ENCODE data around the gene VPS29. TPM values are rescaled to one million over a fixed set of nuclear protein-coding genes. Genes with fewer than 3 reads are reported as not detected.

The VPS29 gene
- polyA plus RNA-seq, 1 of the 3 experiments (the other 2 are of a cell fraction): 110 TPM

- Histone ChIP-seq H3K9me3 (no peaks in the 10 kb centered on the region), H4K20me1 (ENCODE audit: insufficient read depth) (no peaks in the 10 kb centered on the region), H3K9me2 (no peaks in the 10 kb centered on the region), H3K4me1 (ENCODE audit: control insufficient read depth in 1 of 2, insufficient read depth in 2 of 2, low read depth in 1 of 2, low read length in 1 of 2) (no peaks in the 10 kb centered on the region), H3K4me3 (ENCODE audit: low read depth in 2 of 2, low read length in 1 of 2) (no peak overlapping the region), H3K79me2 (ENCODE audit: insufficient read depth) (peaks cover 9% of the 10 kb centered on the region), H3F3A (replicated peaks; ENCODE audit: insufficient read depth) (no peaks in the 10 kb centered on the region), H3K36me3 (replicated peaks in 1 of 2; ENCODE audit: control insufficient read depth in 1 of 2, insufficient read depth in 2 of 2, low read length in 1 of 2) (peaks cover 7 to 20% of the 10 kb centered on the region in 2 experiments), H3K27me3 (ENCODE audit: insufficient read depth) (no peaks in the 10 kb centered on the region), H3K27ac (ENCODE audit: low read depth in 2 of 2, low read length in 1 of 2) (no peak overlapping the region), H3K9ac (no peak overlapping the region), H2AFZ (ENCODE audit: low read depth) (no peak overlapping the region), H3K4me2 (no peak overlapping the region)
- WGBS (ENCODE audit: low lambda C conversion rate): 100% methylated on average over 4 of the region's 4 CpGs
- TF ChIP-seq MAX (IDR thresholded peaks at IDR 0.05; ENCODE audit: low read depth) (no peak), FOSL2 (IDR thresholded peaks at IDR 0.05; ENCODE audit: borderline replicate concordance, low read depth) (no peak), PBX3 (IDR thresholded peaks at IDR 0.05) (no peak), EP300 (IDR thresholded peaks at IDR 0.05; ENCODE audit: borderline replicate concordance in 1 of 2, low read depth in 1 of 2, low read length in 1 of 2) (no peak), RXRA (IDR thresholded peaks at IDR 0.05; ENCODE audit: borderline replicate concordance, low read depth) (no peak), TAF1 (IDR thresholded peaks at IDR 0.05; ENCODE audit: borderline replicate concordance, low read depth, low read length) (no peak)
- ChIA-PET POLR2A (interaction anchor here (0.9 kb wide), 1 partner anchor 10 kb away, joined by 3 read pairs; the partner anchor contains the start of genes FAM216A and GPN3), CTCF (interaction anchor here (0.8 to 2.4 kb wide), 5 partner anchors 9 to 144 kb away, joined by 3 to 15 read pairs (median 5); partner anchors contain the start of genes ARPC3, FAM216A and GPN3)
- DNase-seq: no peak
Measured at GRCh38 chr12:110458756-110459155, 43.2 kb downstream of the VPS29 start.

- DNase-seq: no peak
- Histone ChIP-seq H3K27ac (ENCODE audit: low read depth in 2 of 2, low read length in 1 of 2) (no peak overlapping the region), H3K9me3 (no peaks in the 10 kb centered on the region), H3K4me3 (ENCODE audit: low read depth in 2 of 2, low read length in 1 of 2) (no peak overlapping the region), H4K20me1 (ENCODE audit: insufficient read depth) (no peaks in the 10 kb centered on the region), H3K4me1 (ENCODE audit: control insufficient read depth in 1 of 2, insufficient read depth in 2 of 2, low read depth in 1 of 2, low read length in 1 of 2) (no peaks in the 10 kb centered on the region; a peak in 1 of 4 replicates), H3K36me3 (replicated peaks in 1 of 2; ENCODE audit: control insufficient read depth in 1 of 2, insufficient read depth in 2 of 2, low read length in 1 of 2) (peaks cover 12 to 18% of the 10 kb centered on the region in 2 experiments), H3K9ac (no peak overlapping the region), H3K9me2 (no peaks in the 10 kb centered on the region), H3K79me2 (ENCODE audit: insufficient read depth) (peaks cover 16% of the 10 kb centered on the region), H3K27me3 (ENCODE audit: insufficient read depth) (no peaks in the 10 kb centered on the region), H3F3A (replicated peaks; ENCODE audit: insufficient read depth) (peaks cover 16% of the 10 kb centered on the region), H3K4me2 (no peak overlapping the region), H2AFZ (ENCODE audit: low read depth) (no peak overlapping the region)
- TF ChIP-seq ELF1 (IDR thresholded peaks at IDR 0.05) (no peak), JUND (IDR thresholded peaks at IDR 0.05) (no peak), SMC3 (IDR thresholded peaks at IDR 0.05; ENCODE audit: low read depth, low read length) (no peak), GATA2 (CRISPR knock-in tag; IDR thresholded peaks at IDR 0.05) (no peak), MAX (IDR thresholded peaks at IDR 0.05; ENCODE audit: low read depth) (no peak), USF1 (IDR thresholded peaks at IDR 0.05; ENCODE audit: borderline replicate concordance, low read depth) (no peak), SIN3A (IDR thresholded peaks at IDR 0.05; ENCODE audit: borderline replicate concordance, low read depth, low read length) (no peak), TEAD4 (IDR thresholded peaks at IDR 0.05; ENCODE audit: borderline replicate concordance, insufficient read depth) (no peak), PBX3 (IDR thresholded peaks at IDR 0.05) (no peak), TAF1 (IDR thresholded peaks at IDR 0.05; ENCODE audit: borderline replicate concordance, low read depth, low read length) (no peak)
- ChIA-PET CTCF (interaction anchor here (1.2 to 7.1 kb wide), 2 partner anchors 10 to 148 kb away, joined by 3 to 101 read pairs; no protein-coding TSS in a partner anchor), POLR2A (interaction anchor here (0.6 kb wide), 1 partner anchor 23 kb away, joined by 3 read pairs; no protein-coding TSS in a partner anchor)
- 93% methylated on average over 4 of the region's 4 CpGs for WGBS (ENCODE audit: low lambda C conversion rate)
Measured at GRCh38 chr12:110453569-110454296, 48.2 kb downstream of the VPS29 start.
